Spleen (tissue), 3 donors: ENCODE data around the gene EVC2.

Experiments used
- POLR2A ChIP-seq, 3 donors: fragments of 450-650 bp; IDR thresholded peaks; one replicate each; pipeline ENCODE4 v1.5.1; 2017; ENCODE audit warnings: antibody characterized with exemption in 3 of 3, mild to moderate bottlenecking in 1 of 3
- POLR2AphosphoS5 ChIP-seq, 3 donors: sonication (generic); formaldehyde crosslinking; IDR thresholded peaks; one replicate each; pipeline ENCODE4 v1.5.1; 2017; ENCODE audit warnings: antibody characterized with exemption in 3 of 3

- no peak for TF ChIP-seq POLR2A (IDR thresholded peaks at IDR 0.05)
- TF ChIP-seq POLR2AphosphoS5 (IDR thresholded peaks at IDR 0.05): no peak
Observed at GRCh38 chr4:5753766-5754528, 45.6 kb upstream of the EVC2 start.
